NCI-H128 (cell line): Measurements from ENCODE around the gene ANKRD44.

ENCODE experiments used
- DNase-seq: peaks from one replicate; lab custom pipeline; 2025; ENCODE audit not compliant: unreplicated experiment; lab: John Stamatoyannopoulos, UW

Gene ANKRD44

DNA sequence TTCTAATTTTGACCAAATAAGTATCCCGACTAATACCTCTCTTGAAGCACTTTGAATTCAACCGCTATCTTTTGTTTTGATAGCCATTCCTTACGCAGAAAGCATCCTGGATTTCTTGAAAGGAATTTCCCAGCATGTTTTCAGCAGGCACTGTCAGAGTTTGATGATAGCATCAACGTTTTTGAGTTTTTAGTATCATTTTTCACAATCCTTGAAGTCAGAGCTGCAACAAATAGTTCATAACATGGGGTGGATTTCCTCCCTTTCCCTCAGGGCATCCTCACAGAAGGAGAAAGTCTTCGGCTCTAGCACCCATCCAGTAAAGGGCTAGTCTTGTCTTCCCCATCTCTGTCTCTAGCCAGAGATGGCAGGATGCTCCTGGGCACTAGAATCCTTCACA lies 46.2 kb downstream of the ANKRD44 start:
- DNase-seq: no peak

DNA sequence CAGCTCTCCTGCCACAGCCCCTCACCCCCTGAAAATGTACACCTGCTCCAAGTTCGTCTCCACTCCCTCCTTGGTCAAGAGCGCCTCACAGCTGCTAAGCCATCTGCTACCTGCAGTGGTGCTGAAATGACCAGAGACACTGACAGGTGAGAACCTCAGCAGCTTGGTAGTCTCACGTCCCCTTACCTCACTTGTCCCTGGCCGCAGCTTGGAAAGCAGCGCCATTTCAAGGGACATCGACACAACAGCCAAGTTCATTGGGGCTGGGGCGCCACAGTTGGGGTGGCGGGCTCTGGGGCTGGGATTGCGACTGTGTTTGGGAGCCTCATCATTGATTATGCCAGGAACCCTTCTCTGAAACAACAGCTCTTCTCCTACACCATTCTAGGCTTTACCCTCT lies 47.5 kb downstream of the ANKRD44 start:
- DNase-seq: no peak

DNA sequence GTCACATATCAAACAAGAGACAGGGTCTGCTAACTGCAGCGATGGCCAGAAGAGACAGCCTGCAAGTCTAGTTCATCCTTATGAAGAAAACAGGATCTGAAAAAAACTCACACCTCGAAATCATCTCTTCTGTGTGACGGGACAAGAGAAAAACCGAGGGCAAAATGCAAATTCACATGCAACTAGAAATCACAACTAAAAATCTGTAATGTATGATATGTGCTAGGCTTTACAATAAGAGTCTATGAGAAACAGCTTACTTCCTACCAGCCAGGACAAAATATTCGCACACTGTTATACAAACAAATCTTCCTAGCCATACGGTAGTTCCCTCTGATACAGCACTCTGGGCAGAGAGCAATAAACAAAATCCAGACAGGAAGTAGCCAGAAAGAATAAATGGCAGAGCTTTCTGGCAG lies 48.8 kb downstream of the ANKRD44 start:
- DNase-seq: no peak

DNA sequence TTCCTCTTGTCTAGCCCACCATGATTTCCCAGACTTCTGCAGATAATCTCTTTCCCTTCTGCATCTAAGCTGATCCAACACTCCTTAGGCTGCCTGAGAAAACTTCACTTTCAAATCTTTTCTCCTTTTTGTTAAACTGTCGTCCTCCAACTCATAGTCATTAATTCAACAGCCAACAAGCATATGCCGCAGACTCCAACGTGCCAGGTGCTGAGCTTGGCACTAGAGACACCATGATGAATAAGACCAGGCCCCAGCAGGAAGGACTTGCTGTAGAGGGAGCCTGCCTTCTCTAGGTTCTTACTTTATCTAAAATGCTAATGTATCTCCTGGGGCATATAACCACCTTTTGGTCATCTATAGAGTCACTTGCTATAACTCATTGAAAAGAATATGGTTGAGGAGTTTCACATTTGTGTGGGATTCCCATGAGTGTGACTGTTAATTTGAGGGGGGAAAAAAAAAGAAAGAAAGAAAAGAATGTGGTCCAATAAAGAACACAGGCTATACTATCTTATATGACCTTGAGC lies 51.0 kb downstream of the ANKRD44 start:
- DNase-seq: no peak

DNA sequence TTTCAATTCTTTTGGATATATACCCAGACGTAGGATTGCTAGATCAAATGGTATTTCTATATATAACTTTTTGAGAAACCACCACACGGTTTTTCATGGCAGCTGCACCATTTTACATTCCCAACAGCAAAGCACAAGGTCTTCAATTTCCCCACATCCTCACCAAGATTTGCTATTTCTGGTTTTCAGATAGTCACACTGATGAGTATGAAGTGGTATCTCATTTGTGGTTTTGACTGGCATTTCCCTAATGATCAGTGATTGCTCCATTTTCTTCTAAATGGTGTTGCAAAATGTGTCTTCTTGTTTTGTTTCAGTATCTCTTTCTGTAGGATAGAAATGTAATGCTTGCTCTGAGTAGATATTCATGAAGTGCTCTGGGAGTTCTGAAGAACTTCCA lies 52.0 kb downstream of the ANKRD44 start:
- DNase-seq: no peak

DNA sequence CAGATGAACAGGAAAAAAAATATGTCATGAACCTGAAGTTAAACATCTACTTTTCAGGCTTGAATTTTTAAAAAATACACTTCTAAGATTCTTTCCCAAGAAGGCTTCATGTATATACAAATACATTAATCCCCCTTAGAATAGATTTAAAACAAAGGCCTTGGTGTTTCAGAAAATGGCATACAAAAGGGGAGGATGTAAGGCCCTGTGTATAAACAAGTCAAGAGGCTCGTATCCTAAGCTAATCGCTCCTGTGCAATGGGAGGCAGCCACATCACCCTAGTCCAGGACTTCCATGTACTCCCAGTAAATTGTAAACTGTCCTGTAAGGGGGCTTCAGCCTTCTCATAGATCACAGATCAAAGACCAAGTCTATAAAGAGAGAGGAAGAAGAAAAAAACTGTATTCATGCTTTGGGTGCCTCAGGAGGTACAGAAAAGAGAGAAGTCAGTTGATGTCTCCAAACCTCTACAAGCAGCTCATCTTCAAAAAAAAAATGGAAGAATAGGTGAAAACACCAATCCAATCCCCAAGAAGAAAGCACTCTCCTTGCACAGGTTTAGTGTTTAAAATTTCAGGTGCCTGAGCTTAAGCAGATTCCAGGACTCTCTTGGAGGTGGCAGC lies 53.9 kb downstream of the ANKRD44 start:
- DNase-seq: no peak

DNA sequence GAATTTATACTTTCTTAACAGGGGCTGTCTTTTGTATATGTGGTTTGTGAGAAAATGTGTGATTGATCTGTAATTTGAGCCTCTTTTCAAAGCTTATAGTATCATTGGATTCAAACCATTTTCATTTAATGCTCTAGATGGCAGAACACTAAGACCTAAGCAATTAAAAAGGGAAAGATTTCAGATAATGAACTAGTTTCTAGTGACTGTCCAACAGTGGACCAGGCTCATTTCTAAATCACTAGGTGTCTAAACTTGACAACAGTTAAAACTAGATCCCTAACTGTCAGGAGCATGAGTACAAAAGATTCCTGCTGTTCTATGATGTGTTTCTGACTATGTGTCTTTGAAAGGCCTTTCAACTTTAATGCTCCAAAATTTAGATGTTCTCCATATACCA lies 54.6 kb downstream of the ANKRD44 start:
- DNase-seq: no peak

DNA sequence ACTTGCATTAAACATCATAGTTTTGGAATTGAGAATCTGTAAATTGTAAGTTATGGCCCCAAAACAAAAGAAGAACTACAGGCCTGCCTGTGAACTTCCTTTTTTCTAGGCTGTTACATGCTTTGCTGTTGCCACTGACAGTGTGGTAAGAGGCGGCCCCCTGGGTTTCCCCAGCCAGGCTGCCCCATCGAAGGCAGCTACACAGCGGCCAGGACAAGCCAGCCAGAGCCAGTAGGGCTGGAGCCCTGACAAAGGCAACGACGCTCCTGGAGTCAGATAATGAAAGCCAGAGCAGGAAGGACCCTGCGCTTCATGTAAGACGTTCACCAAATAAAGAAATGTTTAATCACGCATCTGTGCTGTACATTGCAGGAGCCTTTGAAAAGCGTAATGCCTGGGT lies 55.0 kb downstream of the ANKRD44 start:
- DNase-seq: no peak

DNA sequence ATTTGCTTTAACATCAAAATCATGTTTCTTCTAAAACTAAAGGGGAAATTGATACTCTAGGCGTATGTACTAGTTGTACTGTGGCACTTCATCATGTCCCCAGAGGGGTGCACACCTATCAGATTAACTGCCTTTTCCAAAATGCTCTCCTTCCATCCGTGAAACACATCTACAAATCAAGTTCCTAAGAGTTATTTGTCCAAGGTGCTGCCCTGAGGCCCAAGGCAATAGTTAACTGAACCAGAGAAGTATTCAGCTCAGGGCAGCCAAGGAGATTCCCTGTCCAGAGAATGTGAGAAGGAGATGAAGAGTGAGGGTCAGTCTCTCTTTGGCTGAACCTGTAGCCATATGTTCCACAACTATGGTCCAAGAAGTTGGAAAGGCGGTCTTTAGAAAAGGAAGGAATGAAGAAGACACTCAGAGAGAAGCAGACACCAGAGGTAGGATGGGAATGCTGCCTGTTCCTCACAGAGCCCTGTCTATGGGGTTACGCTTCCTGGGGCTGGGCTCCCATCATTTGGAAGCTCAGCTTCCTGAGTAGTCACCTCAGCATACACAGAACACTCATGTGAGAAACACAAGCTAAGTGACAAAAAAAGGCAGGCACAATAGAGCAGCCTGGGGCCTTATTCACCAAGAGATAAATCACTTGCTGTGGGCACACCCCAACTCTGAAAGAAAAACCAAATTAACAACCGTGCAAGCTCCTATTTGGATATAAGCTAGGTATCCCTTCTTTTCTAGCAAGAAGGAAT lies 55.6 kb downstream of the ANKRD44 start:
- DNase-seq: no peak

DNA sequence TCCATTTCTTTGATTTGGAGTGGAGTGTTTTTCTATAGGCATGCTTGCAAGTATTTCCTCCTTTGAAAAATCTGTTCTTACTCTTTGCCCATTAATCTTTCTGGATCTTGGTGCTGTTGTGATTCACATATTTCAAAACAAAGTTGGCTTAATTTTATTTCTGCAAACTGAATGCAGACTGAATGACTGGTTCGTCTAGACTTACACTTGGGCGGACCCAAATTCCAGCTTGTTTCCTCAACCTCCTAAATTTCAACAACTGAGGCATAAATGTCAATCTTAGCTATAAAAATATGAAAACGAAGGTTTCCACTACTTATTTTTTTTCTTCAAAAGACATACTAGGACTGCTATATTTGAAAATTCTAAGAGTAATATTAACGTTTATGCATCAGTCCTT lies 59.0 kb downstream of the ANKRD44 start:
- DNase-seq: no peak

DNA sequence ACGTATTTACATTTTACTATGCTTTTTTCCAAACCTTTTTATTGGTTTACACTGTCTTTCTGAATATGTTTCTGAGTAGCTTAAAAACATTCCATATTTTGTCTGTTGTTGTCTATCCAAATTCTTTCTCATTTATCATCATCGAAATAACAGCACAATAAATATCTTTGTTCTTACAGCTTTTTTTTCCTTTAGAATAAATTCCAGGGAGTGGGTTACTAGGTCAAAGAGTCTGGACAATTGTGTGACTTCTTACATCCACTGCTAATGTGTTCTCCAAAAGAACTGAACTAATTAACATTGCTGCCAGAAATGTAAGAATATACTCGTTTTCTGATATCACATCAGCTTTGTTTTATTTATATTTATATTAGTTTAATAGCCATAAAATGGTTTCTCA lies 59.4 kb downstream of the ANKRD44 start:
- DNase-seq: no peak

DNA sequence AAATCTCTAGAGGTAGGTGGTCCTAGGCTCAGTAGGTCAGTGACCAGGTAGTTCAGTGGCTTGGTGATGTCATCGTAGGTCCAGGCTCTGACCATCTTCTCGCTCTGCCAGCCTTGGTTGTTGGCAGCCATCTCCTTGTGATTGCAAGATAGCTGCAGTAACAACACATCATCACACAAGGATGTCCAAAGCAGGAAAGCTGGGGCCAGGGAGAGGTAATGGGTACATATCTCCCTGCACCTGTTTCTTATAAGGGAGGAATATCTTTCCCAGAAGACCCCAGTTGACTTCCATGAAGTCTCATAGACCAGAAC lies 60.5 kb downstream of the ANKRD44 start:
- DNase-seq: no peak

DNA sequence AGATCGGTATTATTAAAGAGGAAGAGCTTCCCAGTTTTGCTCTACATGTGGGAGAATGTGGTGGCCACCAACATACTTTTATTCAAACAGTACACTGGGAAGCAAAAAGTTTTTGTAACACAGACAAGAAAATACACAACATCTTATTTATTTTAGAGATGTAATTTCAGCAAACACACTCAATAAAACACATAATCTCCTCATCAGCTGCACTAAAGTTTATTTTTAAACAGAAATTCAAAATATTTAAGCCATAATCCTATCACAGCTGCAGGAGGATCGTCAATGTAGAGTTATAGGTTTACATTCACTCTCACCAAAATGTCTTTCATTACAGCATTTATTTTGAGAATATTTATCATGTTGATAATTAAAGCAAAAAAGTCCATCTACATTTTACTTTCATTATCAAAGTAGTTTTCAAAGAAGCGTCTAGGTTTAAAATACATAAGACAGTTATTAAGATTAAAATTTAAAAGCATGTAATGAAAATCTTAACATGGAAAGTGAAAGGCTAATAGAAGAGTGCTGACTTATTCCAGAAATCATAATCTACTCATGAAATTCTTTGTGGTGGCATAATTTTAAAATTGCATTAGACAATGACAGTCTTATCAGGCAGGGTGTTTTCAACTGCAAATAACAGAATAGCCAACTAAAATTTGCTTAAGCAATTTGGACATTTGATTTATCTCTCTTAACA lies 61.0 kb downstream of the ANKRD44 start:
- DNase-seq: no peak

DNA sequence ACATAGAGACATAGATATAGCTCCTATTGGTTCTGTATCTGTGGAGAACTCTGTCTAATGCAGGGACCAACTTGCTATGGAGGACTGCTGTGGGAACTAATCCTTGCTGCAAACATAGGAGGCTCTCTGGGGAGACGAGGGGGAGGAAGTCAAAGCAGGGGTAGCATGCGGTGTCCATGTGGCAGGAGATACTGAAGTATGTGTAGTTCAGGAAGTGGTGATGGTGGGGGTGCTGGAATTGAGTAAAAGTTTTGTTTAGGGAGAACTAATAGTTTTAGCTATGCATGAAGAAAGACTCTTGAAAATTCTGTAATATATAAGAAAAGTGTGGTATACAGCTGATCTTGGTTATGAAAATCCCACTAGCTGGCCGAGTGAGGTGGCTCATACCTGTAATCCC lies 62.0 kb downstream of the ANKRD44 start:
- DNase-seq: no peak

DNA sequence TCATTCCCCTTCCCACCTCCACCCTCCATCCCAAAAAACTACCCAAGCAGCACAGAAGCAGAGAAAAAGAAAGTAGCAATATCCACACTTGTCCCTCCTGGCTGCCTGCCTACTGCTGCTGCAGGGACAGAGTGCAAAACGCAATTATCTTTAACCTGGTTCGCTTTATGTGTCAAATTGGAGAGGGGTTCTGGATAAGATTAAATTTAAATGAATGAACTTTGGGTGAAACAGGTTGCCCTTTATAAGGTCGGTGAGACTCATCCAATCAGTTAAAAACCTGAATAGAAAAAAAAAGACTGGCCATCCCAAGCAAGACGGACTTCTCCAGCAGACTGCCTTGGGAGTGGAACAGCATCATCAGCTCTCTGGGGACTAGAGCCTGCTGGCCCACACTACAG lies 62.6 kb downstream of the ANKRD44 start:
- no peak for DNase-seq

DNA sequence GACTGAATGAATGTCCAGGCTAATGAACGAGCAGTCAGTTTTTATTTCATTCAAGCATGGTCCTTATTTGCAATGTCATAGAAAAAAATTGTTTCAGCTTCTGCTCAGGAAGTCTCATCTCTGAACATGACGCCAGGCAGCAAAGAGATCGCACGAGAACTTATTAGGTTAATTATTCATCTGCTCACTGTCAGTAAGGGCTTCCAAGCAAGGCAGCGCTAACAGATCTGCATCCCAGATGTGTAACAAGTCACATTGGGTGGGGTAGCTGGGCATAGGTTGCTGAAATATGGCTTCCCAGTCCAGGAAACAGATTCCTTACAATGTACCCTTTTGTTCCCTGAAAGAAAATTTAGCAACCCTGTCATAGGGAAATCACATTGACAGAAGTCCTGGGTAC lies 63.5 kb downstream of the ANKRD44 start:
- DNase-seq: no peak

DNA sequence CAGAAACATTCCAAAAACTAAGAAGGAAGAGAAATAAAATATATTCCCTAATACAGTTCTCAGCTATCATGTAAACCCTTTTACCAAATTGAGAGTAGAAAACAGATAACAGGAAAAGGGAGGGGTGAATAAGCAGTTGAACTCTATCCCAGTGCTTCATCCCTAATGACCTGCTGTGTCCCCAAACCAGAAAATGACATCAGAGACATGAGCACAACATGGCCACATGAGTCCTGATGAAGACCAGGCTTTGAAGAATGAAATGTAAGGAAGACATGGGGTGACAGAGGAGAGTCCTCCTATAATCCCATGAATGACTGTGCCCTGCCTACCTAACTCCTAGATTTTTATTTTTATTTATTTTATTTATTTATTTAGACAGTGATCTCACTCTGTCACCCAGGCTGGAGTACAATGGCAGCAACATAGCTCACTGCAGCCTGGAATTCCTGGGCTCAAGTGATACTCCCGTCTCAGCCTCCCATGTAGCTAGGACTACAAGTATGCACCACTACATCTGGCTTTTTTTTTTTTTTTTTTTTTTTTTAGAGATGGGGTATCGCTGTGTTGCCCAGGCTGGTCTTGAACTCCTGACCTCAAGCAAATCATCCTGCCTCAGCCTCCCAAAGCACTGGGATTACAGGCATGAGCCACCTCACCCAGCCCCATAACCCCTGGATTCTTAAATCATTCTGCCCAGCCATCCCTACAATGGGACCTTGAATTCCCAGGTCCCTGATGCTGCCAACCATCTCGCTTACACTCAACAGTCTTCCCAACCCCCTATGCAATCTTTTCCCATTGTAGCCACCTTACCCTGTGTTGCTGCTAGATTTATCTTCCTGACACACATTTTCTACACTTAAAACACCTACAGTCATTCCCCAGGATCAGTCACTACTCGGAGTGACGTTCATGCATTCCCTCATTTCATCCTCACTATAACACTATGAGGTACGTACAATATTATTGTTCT lies 64.5 kb downstream of the ANKRD44 start:
- DNase-seq: no peak

DNA sequence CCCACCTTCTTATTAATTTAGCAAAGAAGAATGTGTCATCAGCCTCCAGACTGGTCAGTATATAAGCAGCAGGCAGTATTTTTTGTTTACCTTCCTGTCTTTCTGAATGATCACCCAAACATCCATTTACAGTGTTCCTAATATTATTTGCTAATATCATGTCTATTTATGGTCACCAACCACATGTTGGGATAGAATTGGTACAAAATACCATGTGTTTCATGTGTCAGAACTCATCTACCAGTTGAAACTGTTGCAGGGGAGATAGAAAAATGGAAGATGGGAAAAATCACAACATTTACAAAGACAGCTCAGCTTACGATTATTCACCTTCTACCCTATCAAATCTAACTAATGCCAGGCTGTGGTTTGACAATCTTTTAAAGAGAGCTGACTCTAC lies 66.2 kb downstream of the ANKRD44 start:
- no peak for DNase-seq

DNA sequence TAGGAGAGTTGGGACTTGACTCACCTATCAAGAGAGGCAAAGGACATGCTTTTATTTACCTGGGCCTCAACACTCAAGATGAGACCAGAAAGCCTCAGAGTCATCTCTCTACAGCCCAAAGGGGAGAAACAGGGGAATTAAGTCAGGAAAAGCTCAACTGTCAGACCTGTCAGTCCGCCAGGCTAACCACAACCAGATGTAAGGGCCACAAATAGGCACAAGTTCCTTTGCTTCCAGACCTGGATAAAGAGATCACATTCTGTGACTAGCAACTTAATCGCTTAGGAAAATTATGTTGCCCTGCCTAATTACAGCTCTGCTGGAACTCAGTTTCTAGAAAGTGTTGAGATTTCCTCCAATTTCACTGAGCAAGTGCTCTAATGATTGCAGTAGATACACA lies 67.9 kb downstream of the ANKRD44 start:
- DNase-seq: no peak

DNA sequence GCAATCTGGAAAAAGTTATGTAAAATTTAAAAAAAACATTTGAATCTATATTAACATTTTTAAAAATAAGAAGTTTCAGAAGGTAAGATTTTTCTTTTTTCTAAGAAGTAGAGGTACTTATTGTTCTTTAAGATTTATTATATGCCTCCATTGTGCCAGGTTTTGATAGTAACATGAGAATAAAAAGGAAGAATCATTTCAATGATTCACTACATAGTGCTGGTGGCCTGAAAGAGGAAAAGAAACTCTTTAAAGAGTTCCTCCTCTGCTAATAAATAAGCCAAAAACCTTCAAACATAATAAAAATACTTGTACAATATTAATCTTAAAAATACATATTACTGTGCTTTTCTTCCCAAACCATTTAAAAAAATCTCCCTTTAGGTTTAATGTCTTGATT lies 69.0 kb downstream of the ANKRD44 start:
- DNase-seq: no peak

DNA sequence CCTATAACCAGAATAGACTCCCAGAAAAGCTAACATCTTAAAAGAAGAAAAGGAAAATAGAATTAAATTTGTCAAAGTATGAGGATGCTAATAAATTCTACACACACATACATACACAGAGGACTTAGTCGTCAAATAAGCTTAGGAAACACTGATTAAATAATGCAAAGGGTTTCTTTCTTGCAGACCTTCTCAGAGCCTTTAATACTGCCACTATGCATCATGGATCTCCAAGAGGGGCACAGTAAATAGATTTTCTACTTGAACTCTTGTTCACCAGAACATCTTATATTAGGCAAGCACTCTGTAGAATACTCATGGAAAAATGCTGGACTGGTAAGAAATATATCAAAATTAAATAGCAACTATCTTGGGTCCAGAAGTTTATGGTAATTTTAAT lies 69.4 kb downstream of the ANKRD44 start:
- DNase-seq: no peak
